ENCODE results near the gene GHSR. TPM values are rescaled to one million over a fixed set of nuclear protein-coding genes. Genes with fewer than 3 reads are reported as not detected.

GHSR gene
- total and polyA plus RNA-seq, 4 donors: not detected

DNA sequence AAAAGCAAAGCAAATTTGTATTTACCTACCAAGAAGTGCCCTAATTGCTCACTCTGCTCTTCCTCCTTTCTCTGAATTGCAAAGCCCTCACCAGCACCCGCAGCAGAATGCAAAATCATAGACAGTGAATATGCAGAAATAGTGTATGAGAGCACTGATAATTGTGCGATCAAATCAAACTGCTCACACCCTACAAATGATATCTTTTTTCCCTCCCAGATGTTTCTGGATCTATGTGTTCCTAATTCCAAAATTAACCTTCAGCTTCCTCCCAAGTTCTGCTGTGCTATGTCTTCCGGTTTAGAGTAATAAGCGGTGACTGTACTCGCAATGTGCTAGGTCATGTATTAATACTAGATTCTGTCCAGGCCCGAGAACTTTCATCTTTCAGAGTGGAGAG, 3.4 kb downstream of the GHSR start:
- peaks cover 0 to 13% (median 10%) of the 10 kb centered on the region in 4 donors for H3K4me1 ChIP-seq (ENCODE audit: control insufficient read depth in 4 of 4, insufficient read depth in 4 of 4, low read length in 3 of 4)
- no peaks in the 10 kb centered on the region for H3K9me3 ChIP-seq (ENCODE audit: control insufficient read depth in 4 of 4, low read length in 3 of 4)
- H3K4me3 ChIP-seq (ENCODE audit: low read depth in 1 of 3, low read length in 3 of 3): no peak overlapping the region
- 76% methylated on average over 6 of the region's 6 CpGs for WGBS
- no peak overlapping the region for H3K9ac ChIP-seq (ENCODE audit: low read depth in 1 of 2, low read length in 2 of 2)
- TF ChIP-seq HNF4G (IDR thresholded peaks at IDR 0.05): no peak
- H3K27ac ChIP-seq (ENCODE audit: low read depth in 1 of 2, low read length in 2 of 2): no peak overlapping the region
- H3K27me3 ChIP-seq (ENCODE audit: control insufficient read depth in 4 of 4, insufficient read depth in 4 of 4, low read length in 3 of 4): peaks cover 0 to 13% (median 9%) of the 10 kb centered on the region in 4 donors
- H3K36me3 ChIP-seq (ENCODE audit: control insufficient read depth in 4 of 4, insufficient read depth in 3 of 4, low read depth in 1 of 4, low read length in 3 of 4): no peaks in the 10 kb centered on the region
- DNase-seq (ENCODE audit: low spot score): no peak

DNA sequence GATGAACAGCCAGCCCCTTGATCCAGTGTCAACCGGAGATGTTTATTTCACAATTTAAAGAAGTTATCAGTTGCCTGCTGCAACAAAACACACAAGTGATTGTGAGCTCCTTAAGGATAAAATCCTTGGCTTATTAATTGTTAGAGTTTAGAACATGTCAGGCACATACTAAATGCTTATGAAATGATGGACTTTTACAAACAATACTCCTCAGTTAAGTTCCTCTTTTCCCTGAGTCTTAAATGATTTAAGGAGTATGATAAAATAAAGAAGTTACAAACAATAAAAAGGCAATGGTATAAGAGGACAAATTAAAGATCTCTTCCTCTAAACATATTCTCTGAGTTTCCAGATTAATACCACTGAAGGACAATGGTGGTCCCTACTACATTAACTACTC, 5.7 kb downstream of the GHSR start:
- 70% methylated on average over 1 of the region's 1 CpG for WGBS
- no peak for TF ChIP-seq FOXA2 (IDR thresholded peaks at IDR 0.05)
- TF ChIP-seq, protein P1, sequence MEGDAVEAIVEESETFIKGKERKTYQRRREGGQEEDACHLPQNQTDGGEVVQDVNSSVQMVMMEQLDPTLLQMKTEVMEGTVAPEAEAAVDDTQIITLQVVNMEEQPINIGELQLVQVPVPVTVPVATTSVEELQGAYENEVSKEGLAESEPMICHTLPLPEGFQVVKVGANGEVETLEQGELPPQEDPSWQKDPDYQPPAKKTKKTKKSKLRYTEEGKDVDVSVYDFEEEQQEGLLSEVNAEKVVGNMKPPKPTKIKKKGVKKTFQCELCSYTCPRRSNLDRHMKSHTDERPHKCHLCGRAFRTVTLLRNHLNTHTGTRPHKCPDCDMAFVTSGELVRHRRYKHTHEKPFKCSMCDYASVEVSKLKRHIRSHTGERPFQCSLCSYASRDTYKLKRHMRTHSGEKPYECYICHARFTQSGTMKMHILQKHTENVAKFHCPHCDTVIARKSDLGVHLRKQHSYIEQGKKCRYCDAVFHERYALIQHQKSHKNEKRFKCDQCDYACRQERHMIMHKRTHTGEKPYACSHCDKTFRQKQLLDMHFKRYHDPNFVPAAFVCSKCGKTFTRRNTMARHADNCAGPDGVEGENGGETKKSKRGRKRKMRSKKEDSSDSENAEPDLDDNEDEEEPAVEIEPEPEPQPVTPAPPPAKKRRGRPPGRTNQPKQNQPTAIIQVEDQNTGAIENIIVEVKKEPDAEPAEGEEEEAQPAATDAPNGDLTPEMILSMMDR (IDR thresholded peaks at IDR 0.05; ENCODE audit: low read depth, low read length, missing input control): no peak
- TF ChIP-seq YY1 (IDR thresholded peaks at IDR 0.05): no peak
- no peak for TF ChIP-seq SP1 (IDR thresholded peaks at IDR 0.05)
- no peak for TF ChIP-seq HNF4A (conservative IDR thresholded peaks at IDR 0.05)
- TF ChIP-seq RXRA (IDR thresholded peaks at IDR 0.05): no peak
- TF ChIP-seq TAF1 (conservative IDR thresholded peaks at IDR 0.05): no peak
- no peak for TF ChIP-seq EGR1 (IDR thresholded peaks at IDR 0.05; ENCODE audit: low read depth in 2 of 2)
- TF ChIP-seq, protein P2, sequence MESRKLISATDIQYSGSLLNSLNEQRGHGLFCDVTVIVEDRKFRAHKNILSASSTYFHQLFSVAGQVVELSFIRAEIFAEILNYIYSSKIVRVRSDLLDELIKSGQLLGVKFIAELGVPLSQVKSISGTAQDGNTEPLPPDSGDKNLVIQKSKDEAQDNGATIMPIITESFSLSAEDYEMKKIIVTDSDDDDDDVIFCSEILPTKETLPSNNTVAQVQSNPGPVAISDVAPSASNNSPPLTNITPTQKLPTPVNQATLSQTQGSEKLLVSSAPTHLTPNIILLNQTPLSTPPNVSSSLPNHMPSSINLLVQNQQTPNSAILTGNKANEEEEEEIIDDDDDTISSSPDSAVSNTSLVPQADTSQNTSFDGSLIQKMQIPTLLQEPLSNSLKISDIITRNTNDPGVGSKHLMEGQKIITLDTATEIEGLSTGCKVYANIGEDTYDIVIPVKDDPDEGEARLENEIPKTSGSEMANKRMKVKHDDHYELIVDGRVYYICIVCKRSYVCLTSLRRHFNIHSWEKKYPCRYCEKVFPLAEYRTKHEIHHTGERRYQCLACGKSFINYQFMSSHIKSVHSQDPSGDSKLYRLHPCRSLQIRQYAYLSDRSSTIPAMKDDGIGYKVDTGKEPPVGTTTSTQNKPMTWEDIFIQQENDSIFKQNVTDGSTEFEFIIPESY (IDR thresholded peaks at IDR 0.05): no peak
- TF ChIP-seq NR2F2 (IDR thresholded peaks at IDR 0.05): no peak
- TF ChIP-seq FOXA1 (IDR thresholded peaks at IDR 0.05): no peak
- TF ChIP-seq, protein P3, sequence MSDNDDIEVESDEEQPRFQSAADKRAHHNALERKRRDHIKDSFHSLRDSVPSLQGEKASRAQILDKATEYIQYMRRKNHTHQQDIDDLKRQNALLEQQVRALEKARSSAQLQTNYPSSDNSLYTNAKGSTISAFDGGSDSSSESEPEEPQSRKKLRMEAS (IDR thresholded peaks at IDR 0.05): no peak
- no peak for TF ChIP-seq RAD21 (IDR thresholded peaks at IDR 0.05)
- TF ChIP-seq GABPA (IDR thresholded peaks at IDR 0.05 in 1 of 2, conservative IDR thresholded peaks at IDR 0.05 in 1 of 2): no peak
- TF ChIP-seq, protein P4, sequence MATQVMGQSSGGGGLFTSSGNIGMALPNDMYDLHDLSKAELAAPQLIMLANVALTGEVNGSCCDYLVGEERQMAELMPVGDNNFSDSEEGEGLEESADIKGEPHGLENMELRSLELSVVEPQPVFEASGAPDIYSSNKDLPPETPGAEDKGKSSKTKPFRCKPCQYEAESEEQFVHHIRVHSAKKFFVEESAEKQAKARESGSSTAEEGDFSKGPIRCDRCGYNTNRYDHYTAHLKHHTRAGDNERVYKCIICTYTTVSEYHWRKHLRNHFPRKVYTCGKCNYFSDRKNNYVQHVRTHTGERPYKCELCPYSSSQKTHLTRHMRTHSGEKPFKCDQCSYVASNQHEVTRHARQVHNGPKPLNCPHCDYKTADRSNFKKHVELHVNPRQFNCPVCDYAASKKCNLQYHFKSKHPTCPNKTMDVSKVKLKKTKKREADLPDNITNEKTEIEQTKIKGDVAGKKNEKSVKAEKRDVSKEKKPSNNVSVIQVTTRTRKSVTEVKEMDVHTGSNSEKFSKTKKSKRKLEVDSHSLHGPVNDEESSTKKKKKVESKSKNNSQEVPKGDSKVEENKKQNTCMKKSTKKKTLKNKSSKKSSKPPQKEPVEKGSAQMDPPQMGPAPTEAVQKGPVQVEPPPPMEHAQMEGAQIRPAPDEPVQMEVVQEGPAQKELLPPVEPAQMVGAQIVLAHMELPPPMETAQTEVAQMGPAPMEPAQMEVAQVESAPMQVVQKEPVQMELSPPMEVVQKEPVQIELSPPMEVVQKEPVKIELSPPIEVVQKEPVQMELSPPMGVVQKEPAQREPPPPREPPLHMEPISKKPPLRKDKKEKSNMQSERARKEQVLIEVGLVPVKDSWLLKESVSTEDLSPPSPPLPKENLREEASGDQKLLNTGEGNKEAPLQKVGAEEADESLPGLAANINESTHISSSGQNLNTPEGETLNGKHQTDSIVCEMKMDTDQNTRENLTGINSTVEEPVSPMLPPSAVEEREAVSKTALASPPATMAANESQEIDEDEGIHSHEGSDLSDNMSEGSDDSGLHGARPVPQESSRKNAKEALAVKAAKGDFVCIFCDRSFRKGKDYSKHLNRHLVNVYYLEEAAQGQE (IDR thresholded peaks at IDR 0.05): no peak
- Histone ChIP-seq H3K4me1 (ENCODE audit: control insufficient read depth in 4 of 4, insufficient read depth in 4 of 4, low read length in 3 of 4) (no peaks in the 10 kb centered on the region), H3K9me3 (ENCODE audit: control insufficient read depth in 4 of 4, low read length in 3 of 4) (no peaks in the 10 kb centered on the region), H3K27ac (ENCODE audit: low read depth in 1 of 2, low read length in 2 of 2) (no peak overlapping the region), H3K9ac (ENCODE audit: low read depth in 1 of 2, low read length in 2 of 2) (no peak overlapping the region), H3K36me3 (ENCODE audit: control insufficient read depth in 4 of 4, insufficient read depth in 3 of 4, low read depth in 1 of 4, low read length in 3 of 4) (no peaks in the 10 kb centered on the region), H3K27me3 (ENCODE audit: control insufficient read depth in 4 of 4, insufficient read depth in 4 of 4, low read length in 3 of 4) (peaks cover 0 to 2% (median 0%) of the 10 kb centered on the region in 4 donors), H3K4me3 (ENCODE audit: low read depth in 1 of 3, low read length in 3 of 3) (no peak overlapping the region)
- no peak for DNase-seq (ENCODE audit: low spot score)
